ENCODE measurements around the gene FCRLA.
"Not testable (repeated sequence)": the region's sequence is repeated elsewhere in the genome, so short reads cannot be mapped to it uniquely, and the experiment has no call there.

Gene FCRLA

GRCh38 chr1:161706482-161707347 lies at the start of gene FCRLA:
FCRLA (plus strand) TSS chr1:161707229; CDS start chr1:161707265, 36 bp downstream.
- Mint-ChIP-seq H3K36me3 (ENCODE audit: insufficient read depth) (peaks cover 1% of the 10 kb centered on the region), H3K27me3 (no peaks in the 10 kb centered on the region), H3K27ac (ENCODE audit: low read depth) (no peak within 1 kb of the TSS), H3K4me1 (no peaks in the 10 kb centered on the region), H3K9me3 (no peaks in the 10 kb centered on the region), H3K4me3 (no peak within 1 kb of the TSS)
- no peak for DNase-seq (ENCODE audit: low spot score in 2 of 2)
- ATAC-seq (replicated peaks; ENCODE audit: extremely low read depth, poor library complexity, severe bottlenecking), result no peak

- not testable (repeated sequence) for H3K9me3 Mint-ChIP-seq; DNase-seq (ENCODE audit: low spot score in 2 of 2); H3K4me1 Mint-ChIP-seq; ATAC-seq (replicated peaks; ENCODE audit: extremely low read depth, poor library complexity, severe bottlenecking); H3K4me3 Mint-ChIP-seq; H3K27me3 Mint-ChIP-seq; H3K27ac Mint-ChIP-seq (ENCODE audit: low read depth); H3K36me3 Mint-ChIP-seq (ENCODE audit: insufficient read depth)
These were observed 48.5 kb upstream of the FCRLA start for GRCh38 chr1:161658524-161658923.

GRCh38 chr1:161661660-161662311 lies 45.2 kb upstream of the FCRLA start:
- H3K27ac Mint-ChIP-seq (ENCODE audit: low read depth); H3K27me3 Mint-ChIP-seq; H3K4me3 Mint-ChIP-seq; H3K4me1 Mint-ChIP-seq; H3K9me3 Mint-ChIP-seq; H3K36me3 Mint-ChIP-seq (ENCODE audit: insufficient read depth): not testable (repeated sequence)
- DNase-seq (ENCODE audit: low spot score in 2 of 2) (peak in 1 of 2 donors; percentile 35), ATAC-seq (replicated peaks; ENCODE audit: extremely low read depth, poor library complexity, severe bottlenecking) (peak; percentile 100)

- H3K4me3 Mint-ChIP-seq; ATAC-seq (replicated peaks; ENCODE audit: extremely low read depth, poor library complexity, severe bottlenecking): not testable (repeated sequence)
These were observed 44.2 kb upstream of the FCRLA start, which contains the start of gene FCGR2B for GRCh38 chr1:161662684-161663339. FCGR2B (plus strand) TSS chr1:161663143; CDS start chr1:161663242, 99 bp downstream.

GRCh38 chr1:161663569-161663968 lies 43.5 kb upstream of the FCRLA start:
- H3K9me3 Mint-ChIP-seq; H3K27ac Mint-ChIP-seq (ENCODE audit: low read depth); H3K4me1 Mint-ChIP-seq; DNase-seq (ENCODE audit: low spot score in 2 of 2); H3K36me3 Mint-ChIP-seq (ENCODE audit: insufficient read depth); H3K4me3 Mint-ChIP-seq; H3K27me3 Mint-ChIP-seq; ATAC-seq (replicated peaks; ENCODE audit: extremely low read depth, poor library complexity, severe bottlenecking): not testable (repeated sequence)

More at GRCh38 chr1:161662684-161663339, 44.2 kb upstream of the FCRLA start, which contains the start of gene FCGR2B:
- DNase-seq (ENCODE audit: low spot score in 2 of 2); H3K27me3 Mint-ChIP-seq; H3K36me3 Mint-ChIP-seq (ENCODE audit: insufficient read depth); H3K9me3 Mint-ChIP-seq; H3K27ac Mint-ChIP-seq (ENCODE audit: low read depth); H3K4me1 Mint-ChIP-seq: not testable (repeated sequence)

GRCh38 chr1:161664689-161665088 lies 42.3 kb upstream of the FCRLA start:
- not testable (repeated sequence) for H3K9me3 Mint-ChIP-seq; H3K4me1 Mint-ChIP-seq; DNase-seq (ENCODE audit: low spot score in 2 of 2); H3K4me3 Mint-ChIP-seq; ATAC-seq (replicated peaks; ENCODE audit: extremely low read depth, poor library complexity, severe bottlenecking); H3K27me3 Mint-ChIP-seq; H3K27ac Mint-ChIP-seq (ENCODE audit: low read depth); H3K36me3 Mint-ChIP-seq (ENCODE audit: insufficient read depth)

- not testable (repeated sequence) for H3K4me3 Mint-ChIP-seq; H3K4me1 Mint-ChIP-seq; H3K27ac Mint-ChIP-seq (ENCODE audit: low read depth); H3K36me3 Mint-ChIP-seq (ENCODE audit: insufficient read depth); ATAC-seq (replicated peaks; ENCODE audit: extremely low read depth, poor library complexity, severe bottlenecking); H3K9me3 Mint-ChIP-seq; H3K27me3 Mint-ChIP-seq; DNase-seq (ENCODE audit: low spot score in 2 of 2)
These were observed 35.7 kb upstream of the FCRLA start for GRCh38 chr1:161671045-161672020.

- not testable (repeated sequence) for H3K9me3 Mint-ChIP-seq; H3K27ac Mint-ChIP-seq (ENCODE audit: low read depth); ATAC-seq (replicated peaks; ENCODE audit: extremely low read depth, poor library complexity, severe bottlenecking); H3K4me1 Mint-ChIP-seq; H3K27me3 Mint-ChIP-seq; H3K36me3 Mint-ChIP-seq (ENCODE audit: insufficient read depth); DNase-seq (ENCODE audit: low spot score in 2 of 2); H3K4me3 Mint-ChIP-seq
These were observed 33.6 kb upstream of the FCRLA start for GRCh38 chr1:161673437-161673836.

- not testable (repeated sequence) for H3K27me3 Mint-ChIP-seq; H3K4me3 Mint-ChIP-seq; H3K36me3 Mint-ChIP-seq (ENCODE audit: insufficient read depth); H3K9me3 Mint-ChIP-seq; H3K27ac Mint-ChIP-seq (ENCODE audit: low read depth); H3K4me1 Mint-ChIP-seq; DNase-seq (ENCODE audit: low spot score in 2 of 2); ATAC-seq (replicated peaks; ENCODE audit: extremely low read depth, poor library complexity, severe bottlenecking)
These were observed 32.6 kb upstream of the FCRLA start for GRCh38 chr1:161674447-161674846.

GRCh38 chr1:161674908-161675307 lies 32.1 kb upstream of the FCRLA start:
- not testable (repeated sequence) for H3K27me3 Mint-ChIP-seq; H3K4me3 Mint-ChIP-seq; ATAC-seq (replicated peaks; ENCODE audit: extremely low read depth, poor library complexity, severe bottlenecking); H3K36me3 Mint-ChIP-seq (ENCODE audit: insufficient read depth); H3K4me1 Mint-ChIP-seq; H3K27ac Mint-ChIP-seq (ENCODE audit: low read depth); DNase-seq (ENCODE audit: low spot score in 2 of 2); H3K9me3 Mint-ChIP-seq

GRCh38 chr1:161676441-161676840 lies 30.6 kb upstream of the FCRLA start:
- Mint-ChIP-seq H3K27me3 (no peaks in the 10 kb centered on the region), H3K4me3 (no peak overlapping the region), H3K27ac (ENCODE audit: low read depth) (no peak overlapping the region), H3K9me3 (no peaks in the 10 kb centered on the region), H3K4me1 (no peaks in the 10 kb centered on the region), H3K36me3 (ENCODE audit: insufficient read depth) (no peaks in the 10 kb centered on the region)
- ATAC-seq (replicated peaks; ENCODE audit: extremely low read depth, poor library complexity, severe bottlenecking) (no peak), DNase-seq (ENCODE audit: low spot score in 2 of 2) (no peak)

All from central memory CD8-positive, alpha-beta T cell (primary cell).